HG03060 (cell line): Measurements from ENCODE around the gene ANKRD13C.
"Not testable (repeated sequence)": the region's sequence is repeated elsewhere in the genome, so short reads cannot be mapped to it uniquely, and the experiment has no call there.

Experiments used
- ATAC-seq: cut with Tn5 transposase; IDR thresholded peaks from one replicate; pipeline ENCODE4 v1.9.1; 2021; ENCODE audit warnings: low read depth, moderate number of reproducible peaks; ENCODE audit not compliant: unreplicated experiment

Gene ANKRD13C, protein sequence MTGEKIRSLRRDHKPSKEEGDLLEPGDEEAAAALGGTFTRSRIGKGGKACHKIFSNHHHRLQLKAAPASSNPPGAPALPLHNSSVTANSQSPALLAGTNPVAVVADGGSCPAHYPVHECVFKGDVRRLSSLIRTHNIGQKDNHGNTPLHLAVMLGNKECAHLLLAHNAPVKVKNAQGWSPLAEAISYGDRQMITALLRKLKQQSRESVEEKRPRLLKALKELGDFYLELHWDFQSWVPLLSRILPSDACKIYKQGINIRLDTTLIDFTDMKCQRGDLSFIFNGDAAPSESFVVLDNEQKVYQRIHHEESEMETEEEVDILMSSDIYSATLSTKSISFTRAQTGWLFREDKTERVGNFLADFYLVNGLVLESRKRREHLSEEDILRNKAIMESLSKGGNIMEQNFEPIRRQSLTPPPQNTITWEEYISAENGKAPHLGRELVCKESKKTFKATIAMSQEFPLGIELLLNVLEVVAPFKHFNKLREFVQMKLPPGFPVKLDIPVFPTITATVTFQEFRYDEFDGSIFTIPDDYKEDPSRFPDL

DNA sequence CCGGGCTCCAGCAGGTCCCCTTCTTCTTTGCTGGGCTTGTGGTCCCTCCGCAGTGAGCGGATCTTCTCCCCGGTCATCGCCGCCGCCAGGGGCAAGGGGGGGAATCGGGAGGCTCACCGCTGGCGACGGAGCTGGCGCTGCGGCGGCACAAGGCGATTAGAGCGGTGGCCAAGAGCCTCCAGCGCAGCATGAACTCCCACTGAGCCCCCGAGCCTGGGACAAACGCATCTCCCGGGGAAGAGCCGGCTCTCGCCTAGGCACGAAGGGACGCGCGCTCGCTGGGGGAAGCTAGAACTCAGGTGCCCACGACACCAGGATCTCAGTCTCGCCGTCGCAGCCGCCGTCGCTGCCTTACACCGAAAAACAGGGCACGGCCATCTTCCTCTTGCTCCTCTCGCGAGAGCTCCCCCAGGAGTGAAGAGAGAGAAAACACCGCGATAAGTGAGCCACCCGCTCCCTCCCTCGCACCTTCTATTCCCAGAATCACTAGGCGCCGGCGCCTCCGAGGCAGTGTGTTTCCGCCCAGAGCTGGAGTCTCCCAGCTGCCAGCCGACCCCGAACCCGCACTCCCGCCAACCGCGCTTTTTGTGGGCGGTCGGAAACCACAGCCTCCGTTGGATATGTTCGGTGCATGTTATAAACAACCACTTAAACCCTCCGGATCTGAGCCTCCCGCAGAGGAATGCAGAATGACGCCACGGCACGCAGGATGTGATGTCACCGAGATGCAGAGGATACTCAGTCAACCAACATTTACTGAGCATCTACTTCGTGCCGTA is at the start of gene ANKRD13C:
Gene ANKRD13C (minus strand): TSS at position 391 of the 779 bp plus-strand sequence. CDS start 314 bp downstream, at position 77.
- peak; percentile 84 for ATAC-seq

DNA sequence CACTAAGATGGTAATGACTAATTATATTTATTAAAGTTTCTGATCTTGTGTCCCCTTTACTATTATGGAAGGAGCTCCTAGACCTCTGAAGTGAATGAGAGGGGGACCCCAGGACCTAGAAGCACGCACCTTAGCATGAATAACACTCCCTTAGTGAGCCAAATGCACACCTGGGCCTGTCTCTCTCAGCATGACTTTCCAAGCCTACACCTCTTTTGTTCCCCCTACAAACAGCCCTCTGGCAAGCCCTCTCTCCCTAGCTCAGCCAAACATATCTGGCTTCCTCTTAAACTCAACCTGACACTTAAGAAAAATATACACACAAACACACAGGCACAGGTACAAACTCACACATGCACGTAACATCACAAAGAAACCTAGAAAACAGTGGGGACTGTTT is 49.2 kb upstream of the ANKRD13C start:
- no peak for ATAC-seq

DNA sequence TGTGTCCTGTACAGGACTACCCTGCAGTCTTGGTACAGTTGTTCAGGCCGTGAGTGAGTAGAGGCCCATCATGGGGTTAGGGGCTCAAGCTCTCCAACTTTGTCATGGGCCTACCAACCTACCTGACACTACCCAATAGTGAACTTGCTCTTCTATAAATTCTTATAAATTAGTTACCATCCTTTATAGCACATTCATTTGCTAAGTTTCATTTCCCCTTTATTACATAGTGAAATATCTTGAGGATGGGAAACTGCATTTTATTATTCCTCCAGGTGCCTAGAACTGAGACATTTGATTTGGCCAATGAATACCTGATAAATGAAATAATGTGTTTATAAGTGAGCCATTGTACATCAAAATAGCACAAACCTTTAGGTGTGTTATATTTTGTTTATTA is 47.5 kb upstream of the ANKRD13C start:
- ATAC-seq: no peak

DNA sequence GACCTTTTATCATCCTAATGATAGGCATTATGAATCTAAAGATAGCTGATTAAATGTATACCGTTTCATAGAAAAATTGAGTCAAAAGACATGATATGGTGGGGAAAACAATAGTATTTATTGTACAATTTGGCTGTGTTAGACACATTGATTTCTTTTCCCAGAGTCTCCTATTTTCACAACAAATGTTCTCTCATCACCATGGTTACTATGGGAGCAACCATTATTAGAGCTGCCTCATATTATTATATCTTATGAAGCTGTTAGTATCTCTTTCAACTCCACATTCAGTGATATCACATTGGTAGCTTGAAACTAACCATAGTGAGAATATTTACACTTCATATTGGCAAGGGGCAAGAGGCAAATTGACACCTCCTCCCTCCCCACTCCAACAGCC is 45.8 kb upstream of the ANKRD13C start:
- no peak for ATAC-seq

DNA sequence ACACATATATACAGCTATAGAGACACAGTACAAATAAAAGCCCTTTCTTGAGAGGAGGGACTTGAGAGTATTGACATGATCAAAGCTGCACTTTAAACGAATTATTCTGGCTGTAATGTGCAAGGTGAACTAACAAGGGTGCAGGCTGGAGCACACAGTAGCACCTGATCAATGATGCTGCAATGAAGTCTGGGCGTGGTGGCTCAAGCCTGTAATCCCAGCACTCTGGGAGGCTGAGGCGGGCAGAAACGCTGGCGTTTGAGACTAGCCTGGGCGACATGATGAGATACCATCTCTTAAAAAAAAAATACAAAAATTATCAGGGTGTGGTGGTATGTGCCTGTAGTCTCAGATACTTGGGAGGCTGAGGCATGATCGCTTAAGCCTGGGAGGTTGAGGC is 42.5 kb upstream of the ANKRD13C start:
- ATAC-seq: no peak

DNA sequence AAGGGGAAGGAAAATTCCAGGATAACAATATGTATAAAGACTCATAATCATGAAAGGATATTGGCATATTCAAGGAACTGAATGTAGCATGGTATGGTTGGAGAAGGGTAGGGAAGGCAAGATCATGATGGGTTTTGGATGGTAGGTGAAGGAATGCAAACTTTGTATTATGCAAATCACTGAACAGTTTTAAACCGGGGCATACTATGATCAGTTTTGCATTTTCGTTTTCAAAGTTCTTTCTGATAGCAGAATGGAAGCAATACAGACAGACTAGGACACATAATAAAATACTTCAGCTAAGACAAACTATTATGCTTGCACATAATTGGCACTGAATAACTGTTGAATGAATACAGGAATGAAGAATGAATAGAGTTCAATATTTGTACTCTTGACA is 42.1 kb upstream of the ANKRD13C start:
- no peak for ATAC-seq

DNA sequence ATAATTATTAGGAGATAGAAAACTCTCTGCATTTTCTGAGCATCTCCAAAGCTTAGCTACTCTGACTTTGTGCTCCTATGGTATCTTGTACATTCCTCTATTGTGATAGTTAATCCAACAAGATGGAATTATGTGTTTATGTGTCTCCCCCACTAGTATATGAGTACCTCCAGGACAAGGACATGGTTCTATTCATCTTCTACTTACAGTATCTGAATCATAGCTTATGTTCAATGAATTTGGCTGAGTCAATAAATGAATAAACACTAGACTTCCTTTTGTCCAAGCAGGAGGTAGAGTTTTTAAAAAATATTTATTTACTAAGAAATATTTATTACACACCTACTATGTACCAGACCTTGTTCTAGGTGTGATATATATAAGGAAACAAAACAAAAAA is 38.1 kb upstream of the ANKRD13C start:
- ATAC-seq: no peak

DNA sequence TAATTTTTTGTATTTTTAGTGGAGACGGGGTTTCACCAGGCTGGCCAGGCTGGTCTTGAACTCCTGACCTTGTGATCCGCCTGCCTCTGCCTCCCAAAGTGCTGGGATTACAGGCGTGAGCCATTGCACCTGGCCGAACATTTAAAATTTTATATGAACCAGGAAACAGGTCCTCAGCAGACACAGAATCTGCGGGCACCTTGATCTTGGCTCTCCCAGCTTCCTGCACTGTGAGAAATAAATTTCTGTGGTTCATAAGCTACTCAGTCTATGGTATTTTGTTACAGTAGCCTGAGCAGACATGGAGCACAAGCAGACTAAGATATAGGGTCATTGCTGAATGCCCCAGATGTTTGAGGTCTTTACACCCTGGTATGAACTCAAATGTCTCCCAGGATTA is 33.0 kb upstream of the ANKRD13C start:
- ATAC-seq: no peak

DNA sequence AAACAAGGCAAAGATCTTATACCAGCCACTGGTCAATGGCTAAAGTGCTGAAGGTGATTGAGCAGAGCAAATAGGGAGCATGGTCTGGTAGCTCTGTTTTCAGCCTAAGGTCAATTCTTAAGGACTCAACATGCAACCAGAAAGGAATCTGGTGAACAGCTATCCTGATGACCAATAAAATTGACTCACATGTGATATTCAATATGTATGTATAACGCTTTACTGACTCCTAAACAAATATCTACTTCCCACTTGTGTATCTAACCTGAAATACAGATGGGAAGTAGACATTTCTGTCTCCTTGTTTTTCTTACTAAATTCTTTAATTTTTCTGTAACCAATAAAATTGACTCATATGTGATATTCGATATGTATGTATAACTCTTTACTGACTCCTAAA is 31.6 kb upstream of the ANKRD13C start:
- no peak for ATAC-seq

DNA sequence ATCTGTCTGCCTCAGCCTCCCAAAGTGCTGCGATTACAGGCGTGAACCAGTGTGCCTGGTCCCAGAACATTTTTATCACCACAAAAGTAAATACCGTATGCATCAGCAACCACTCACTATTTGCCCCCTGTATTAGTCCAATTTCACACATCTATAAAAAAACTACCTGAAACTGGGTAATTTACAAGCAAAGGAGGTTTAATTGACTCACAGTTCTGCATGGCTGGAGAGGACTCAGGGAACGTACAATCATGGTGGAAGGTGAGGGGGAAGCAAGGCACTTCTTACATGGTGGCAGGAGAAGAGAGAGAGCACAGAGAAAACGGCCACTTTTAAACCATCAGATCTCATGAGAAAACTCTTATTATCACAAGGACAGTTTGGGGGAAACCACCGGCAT is 31.0 kb upstream of the ANKRD13C start:
- no peak for ATAC-seq

DNA sequence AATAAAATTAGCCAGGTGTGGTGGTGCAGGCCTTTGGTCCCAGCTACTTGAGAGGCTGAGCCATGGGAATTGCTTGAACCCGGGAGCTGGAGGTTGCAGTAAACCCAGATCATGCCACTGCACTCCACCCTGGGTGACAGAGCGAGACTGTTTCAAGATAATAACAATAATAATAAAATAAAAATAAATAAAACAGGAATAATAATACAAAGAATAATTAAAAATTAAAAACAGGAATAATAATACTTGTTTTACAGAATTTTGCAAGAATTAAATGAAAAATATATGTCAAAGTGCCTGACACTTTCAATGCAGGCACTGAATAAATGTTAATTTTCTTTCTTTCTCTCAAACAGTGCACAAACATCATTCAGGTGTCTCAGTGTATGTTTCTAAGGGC is 30.0 kb upstream of the ANKRD13C start:
- ATAC-seq: no peak

DNA sequence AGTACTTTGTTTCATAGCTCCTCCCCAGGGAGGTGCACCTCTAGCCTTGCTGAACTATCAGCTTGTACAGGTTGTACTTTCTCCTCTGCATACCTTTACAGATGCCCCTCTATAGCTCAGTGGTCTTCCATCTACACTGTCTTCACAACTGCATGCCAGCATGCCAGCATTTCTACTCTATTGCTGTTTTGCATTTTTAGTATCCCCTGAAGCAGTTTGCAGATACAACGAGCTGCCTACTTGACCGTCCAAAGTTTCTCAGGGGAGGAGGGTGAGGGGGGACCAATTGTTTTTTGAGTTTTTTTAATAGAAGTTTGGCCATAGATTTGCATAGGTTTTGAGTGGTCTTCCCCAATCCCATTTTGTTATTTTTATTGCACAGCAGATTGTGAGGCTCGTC is 29.0 kb upstream of the ANKRD13C start:
- no peak for ATAC-seq

DNA sequence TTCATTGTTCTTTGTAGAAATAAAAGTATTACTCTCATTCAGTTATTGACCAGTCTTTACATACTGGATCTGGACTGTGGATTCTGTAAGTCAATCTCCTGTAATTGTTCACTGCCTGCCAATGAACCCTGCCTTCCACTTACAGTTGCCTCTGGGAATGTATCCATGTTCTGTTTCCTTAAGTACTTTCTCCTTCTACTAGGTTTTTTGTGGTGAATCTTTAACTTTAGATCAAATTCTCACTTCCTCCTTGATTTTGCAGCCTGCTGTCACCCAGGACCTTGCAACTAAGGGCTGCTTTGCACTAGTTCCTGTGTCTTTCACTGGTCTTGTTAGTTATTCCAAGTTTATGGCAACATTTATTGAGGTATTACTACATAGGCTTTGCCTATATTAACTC is 28.2 kb upstream of the ANKRD13C start:
- no peak for ATAC-seq

DNA sequence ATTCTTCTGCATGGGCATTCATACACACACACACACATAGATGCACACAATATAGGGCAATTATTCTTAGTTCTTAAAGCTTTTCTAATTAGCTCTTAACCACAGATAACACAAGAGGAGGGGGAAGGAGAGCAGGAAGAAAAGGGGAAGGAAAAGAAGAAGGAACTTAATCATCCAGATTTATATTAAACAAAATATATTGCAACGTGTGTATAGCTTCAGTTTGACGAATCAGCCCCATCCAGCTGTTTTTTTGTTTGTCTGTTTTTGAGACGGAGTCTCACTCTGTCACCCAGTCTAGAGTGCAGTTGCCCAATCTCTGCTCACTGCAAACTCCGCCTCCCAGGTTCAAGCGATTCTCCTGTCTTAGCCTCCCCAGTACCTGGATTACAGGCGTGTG is 21.7 kb upstream of the ANKRD13C start:
- ATAC-seq: no peak

DNA sequence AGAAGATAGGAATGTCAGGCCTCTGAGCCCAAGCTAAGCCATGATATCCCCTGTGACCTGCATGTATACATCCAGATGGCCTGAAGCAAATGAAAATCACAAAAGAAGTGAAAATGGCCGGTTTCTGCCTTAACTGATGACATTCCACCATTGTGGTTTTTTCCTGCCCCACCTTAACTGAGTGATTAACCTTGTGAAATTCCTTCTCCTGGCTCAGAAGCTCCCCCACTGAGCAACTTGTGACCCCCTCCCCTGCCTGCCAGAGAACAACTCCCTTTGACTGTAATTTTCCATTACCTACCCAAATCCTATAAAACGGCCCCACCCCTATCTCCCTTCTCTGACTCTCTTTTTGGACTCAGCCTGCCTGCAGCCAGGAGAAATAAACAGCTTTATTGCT is 19.1 kb upstream of the ANKRD13C start:
- ATAC-seq: not testable (repeated sequence)

DNA sequence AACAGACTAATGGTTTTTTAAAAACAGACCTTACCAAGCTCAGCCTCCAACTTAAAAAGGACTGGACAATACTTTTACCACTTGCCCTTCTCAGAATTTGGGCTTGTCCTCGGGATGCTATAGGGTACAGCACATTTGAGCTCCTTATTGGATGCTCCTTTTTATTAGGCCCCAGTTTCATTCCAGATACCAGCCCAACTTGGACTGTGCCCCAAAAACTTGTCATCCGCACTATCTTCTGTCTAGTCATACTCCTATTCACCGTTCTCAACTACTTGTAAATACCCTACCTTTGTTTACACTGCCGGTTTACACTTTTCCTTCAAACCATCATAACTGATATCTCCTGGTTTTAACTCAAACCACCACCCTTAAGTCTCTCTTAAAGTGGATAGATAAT is 17.9 kb upstream of the ANKRD13C start:
- ATAC-seq: no peak

DNA sequence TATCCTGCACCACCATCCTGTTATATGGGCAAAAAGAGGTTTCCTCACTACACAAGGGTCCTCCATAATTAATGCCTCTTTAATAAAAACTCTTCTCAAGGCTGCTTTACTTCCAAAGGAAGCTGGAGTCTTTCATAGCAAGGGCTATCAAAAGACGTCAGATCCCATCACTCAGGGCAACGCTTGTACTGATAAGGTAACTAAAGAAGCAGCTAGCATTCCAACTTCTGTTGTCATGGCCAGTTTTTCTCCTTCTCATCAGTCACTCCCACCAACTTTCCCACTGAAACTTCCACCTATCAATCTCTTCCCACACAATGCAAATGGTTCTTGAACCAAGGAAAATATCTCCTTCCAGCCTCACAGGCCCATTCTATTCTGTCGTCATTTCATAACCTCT is 17.1 kb upstream of the ANKRD13C start:
- ATAC-seq: not testable (repeated sequence)

DNA sequence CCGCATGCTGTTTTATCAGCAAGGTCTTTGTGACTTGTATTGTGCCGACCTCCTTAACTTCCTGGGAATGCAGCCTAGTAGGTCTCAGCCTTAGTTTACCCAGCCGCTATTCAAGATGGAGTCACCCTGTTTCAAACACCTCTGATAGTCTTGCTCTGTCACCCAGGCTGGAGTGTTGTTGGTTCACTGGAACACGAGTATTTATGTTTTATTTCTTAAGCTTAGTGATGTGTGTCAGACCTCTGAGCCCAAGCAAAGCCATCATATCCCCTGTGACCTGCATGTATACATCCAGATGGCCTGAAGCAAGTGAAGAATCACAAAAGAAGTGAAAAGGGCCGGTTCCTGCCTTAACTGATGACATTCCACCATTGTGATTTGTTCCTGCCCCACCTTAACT is 12.9 kb upstream of the ANKRD13C start:
- not testable (repeated sequence) for ATAC-seq

DNA sequence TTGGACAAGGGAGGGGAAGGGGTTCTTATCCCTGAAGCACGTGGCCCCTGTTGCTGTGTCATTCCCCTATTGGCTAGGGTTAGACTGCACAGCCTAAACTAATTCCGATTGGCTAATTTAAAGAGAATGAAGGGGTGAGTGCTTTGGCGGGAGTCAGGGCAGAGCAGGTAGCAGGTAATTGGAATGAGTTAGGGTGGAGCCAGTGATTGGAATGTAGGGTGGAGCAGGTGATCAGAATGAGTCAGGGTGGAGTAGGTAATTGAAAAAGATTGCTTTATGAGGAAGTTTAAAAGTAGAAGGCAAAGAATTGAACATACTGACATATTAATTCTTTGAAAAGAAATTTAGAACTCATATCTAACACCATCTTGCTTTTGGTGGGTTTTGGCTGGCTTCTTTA is 12.5 kb upstream of the ANKRD13C start:
- not testable (repeated sequence) for ATAC-seq

DNA sequence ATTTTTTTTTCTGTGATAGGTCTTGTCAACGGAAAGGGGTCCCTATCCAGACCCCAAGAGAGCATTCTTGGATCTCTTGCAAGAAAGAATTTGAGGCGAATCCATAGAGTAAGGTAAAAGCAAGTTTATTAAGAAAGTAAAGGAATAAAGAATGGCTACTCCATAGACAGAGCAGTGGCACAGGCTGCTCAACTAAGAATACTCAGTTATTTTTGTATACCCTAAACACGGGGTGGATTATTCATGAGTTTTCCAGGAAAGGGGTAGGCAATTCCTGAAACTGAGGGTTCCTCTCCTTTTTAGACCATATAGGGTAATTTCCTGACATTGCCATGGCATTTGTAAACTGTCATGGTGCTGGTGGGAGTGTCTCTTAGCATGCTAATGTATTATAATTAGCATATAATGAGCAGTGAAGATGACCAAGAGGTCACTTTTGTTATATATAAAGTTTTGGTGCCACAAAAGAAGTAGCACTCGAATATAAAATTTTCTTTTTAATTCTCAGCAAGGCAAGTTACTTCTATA is 12.0 kb upstream of the ANKRD13C start:
- not testable (repeated sequence) for ATAC-seq

DNA sequence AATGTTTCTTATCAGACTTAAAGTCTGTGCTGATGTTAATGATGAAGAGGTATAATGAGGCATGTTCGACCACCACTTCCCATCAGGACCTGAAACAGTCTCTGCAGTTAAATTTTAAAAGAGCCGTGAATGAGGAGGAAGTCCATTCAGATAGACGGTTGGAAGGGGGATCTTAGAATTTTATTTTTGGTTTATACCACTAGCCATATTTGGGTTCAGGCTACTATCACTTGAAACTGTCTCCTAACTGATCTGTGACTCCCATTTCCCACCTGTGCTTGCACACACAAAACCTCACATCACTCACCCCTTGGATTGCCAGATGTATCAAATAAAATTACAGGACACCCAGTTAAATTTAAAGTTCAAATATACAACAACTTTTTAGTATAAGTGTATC is 9.9 kb upstream of the ANKRD13C start:
- no peak for ATAC-seq
